Lung (tissue), 12 donors: ENCODE data around the gene PLEKHM3. TPM values are rescaled to one million over a fixed set of nuclear protein-coding genes. Genes with fewer than 3 reads are reported as not detected.

Experiments used
- ATAC-seq: fragments of 200-7000 bp; cut with Tn5 transposase; one replicate; pipeline ENCODE4 v1.9.1; 2020; ENCODE audit warnings: moderate number of reproducible peaks; ENCODE audit not compliant: insufficient read depth, low FRiP score
- DNase-seq, 3 donors: peaks; one replicate each; pipeline ENCODE4 v3.0.0-alpha.2; 2013 to 2017
- H3K27ac ChIP-seq, 2 donors: one replicate each; pipeline ENCODE4 v1.5.1; 2013; ENCODE audit warnings: mild to moderate bottlenecking in 2 of 2, moderate library complexity in 2 of 2, control low read depth in 1 of 2, inconsistent platforms in 1 of 2, low read depth in 1 of 2, low read length in 1 of 2
- H3K27me3 ChIP-seq, 3 donors: one replicate each; pipeline ENCODE4 v1.5.1; 2013; ENCODE audit warnings: low read length in 2 of 3; ENCODE audit not compliant: control insufficient read depth in 3 of 3, insufficient read depth in 3 of 3
- H3K36me3 ChIP-seq, 4 donors: one replicate each; pipeline ENCODE4 v1.5.1; 2013; ENCODE audit warnings: low read length in 4 of 4, mild to moderate bottlenecking in 1 of 4, moderate library complexity in 1 of 4; ENCODE audit not compliant: control insufficient read depth in 4 of 4, insufficient read depth in 4 of 4
- H3K4me1 ChIP-seq, 5 donors: one replicate each; pipeline ENCODE4 v1.5.1; 2013; ENCODE audit warnings: low read length in 5 of 5, mild to moderate bottlenecking in 2 of 5, moderate library complexity in 1 of 5; ENCODE audit not compliant: control insufficient read depth in 5 of 5, insufficient read depth in 5 of 5
- H3K4me3 ChIP-seq: one replicate; pipeline ENCODE4 v1.5.1; 2013; ENCODE audit warnings: mild to moderate bottlenecking, control low read depth, moderate library complexity
- H3K9ac ChIP-seq, 2 donors: one replicate each; pipeline ENCODE4 v1.5.1; 2013; ENCODE audit warnings: low read length in 2 of 2, control low read depth in 1 of 2; ENCODE audit not compliant: insufficient read depth in 1 of 2
- H3K9me3 ChIP-seq, 4 donors: one replicate each; pipeline ENCODE4 v1.5.1; 2013; ENCODE audit warnings: low read length in 3 of 4, mild to moderate bottlenecking in 1 of 4, moderate library complexity in 1 of 4; ENCODE audit not compliant: control insufficient read depth in 4 of 4, insufficient read depth in 3 of 4
- CTCF ChIP-seq: IDR thresholded peaks from 2 replicates; pipeline ENCODE4 v1.5.1; 2012; ENCODE audit warnings: mild to moderate bottlenecking; ENCODE audit errors: control extremely low read depth, extremely low read depth
- WGBS, 2 donors: extraction: QIAGEN DNeasy Blood & Tissue Kit; methylation state at CpG; one replicate each; pipeline ENCODE4 v1.1.7; 2013; 5-methylcytosine and 5-hydroxymethylcytosine counted together
- polyA plus RNA-seq, 2 donors: library from polyadenylated mRNA; stranded (reverse); fragments of 200-250 nt; gene quantifications; one replicate each; pipeline ENCODE4 v1.2.1, GENCODE V29; 2013
- total RNA-seq, 2 donors: library from RNA; depleted of rRNA in 1 of 2; stranded (reverse); fragments of >200 nt in 1 of 2; gene quantifications; one replicate each; pipeline ENCODE4 v1.2.1, GENCODE V29; 2014 to 2021
- donor health status: control.
- donor health status: control.
- donor health status: Bipolar disorder and iron deficiency.
- donor health status: healthy.
- donor health status: DM: yes; HTN: yes; CAD: no.

PLEKHM3 gene
- total and polyA plus RNA-seq, 4 donors: 5.6 to 32.9 (median 12.4) TPM

GRCh38 chr2:208010506-208010905 lies 14.8 kb downstream of the PLEKHM3 start:
- DNase-seq (no peak), ATAC-seq (no peak)
- Histone ChIP-seq H3K36me3 (no peaks in the 10 kb centered on the region), H3K27me3 (no peaks in the 10 kb centered on the region), H3K27ac (peak overlapping the region in 1 of 2 donors; percentile 6), H3K4me3 (no peak overlapping the region), H3K9me3 (no peaks in the 10 kb centered on the region), H3K4me1 (peaks cover 0 to 31% (median 0%) of the 10 kb centered on the region in 5 donors), H3K9ac (no peak overlapping the region)
- TF ChIP-seq CTCF: no peak

DNA sequence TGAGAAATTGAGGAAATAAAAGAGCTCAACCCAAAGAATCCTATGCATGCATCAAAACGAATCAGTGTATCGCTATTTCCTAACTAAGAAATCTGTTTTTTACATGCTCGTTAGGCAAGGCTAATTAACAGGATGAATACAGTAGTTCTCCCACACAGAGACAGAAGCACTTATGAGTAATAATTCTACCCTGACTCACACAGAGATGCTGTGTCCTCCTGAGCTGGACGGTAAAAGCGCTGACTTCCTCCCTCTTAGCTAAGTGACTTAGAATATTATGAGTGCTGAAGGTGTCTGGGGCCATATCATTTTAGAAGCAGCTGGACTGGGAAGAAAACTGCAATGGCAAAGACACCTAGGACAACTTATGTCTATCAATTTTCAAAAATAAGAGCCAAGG lies 18.5 kb downstream of the PLEKHM3 start:
- DNase-seq (no peak), ATAC-seq (no peak)
- H3K27ac ChIP-seq: peak overlapping the region in 1 of 2 donors; percentile 55
- H3K4me1 ChIP-seq: peaks cover 0 to 23% (median 0%) of the 10 kb centered on the region in 5 donors
- no peak overlapping the region for H3K4me3 ChIP-seq
- H3K9ac ChIP-seq: no peak overlapping the region
- no peaks in the 10 kb centered on the region for H3K36me3 ChIP-seq
- no peak for TF ChIP-seq CTCF
- H3K27me3 ChIP-seq: no peaks in the 10 kb centered on the region
- WGBS, 2 donors: 76 to 86% methylated on average over 5 of the region's 5 CpGs
- no peaks in the 10 kb centered on the region for H3K9me3 ChIP-seq

DNA sequence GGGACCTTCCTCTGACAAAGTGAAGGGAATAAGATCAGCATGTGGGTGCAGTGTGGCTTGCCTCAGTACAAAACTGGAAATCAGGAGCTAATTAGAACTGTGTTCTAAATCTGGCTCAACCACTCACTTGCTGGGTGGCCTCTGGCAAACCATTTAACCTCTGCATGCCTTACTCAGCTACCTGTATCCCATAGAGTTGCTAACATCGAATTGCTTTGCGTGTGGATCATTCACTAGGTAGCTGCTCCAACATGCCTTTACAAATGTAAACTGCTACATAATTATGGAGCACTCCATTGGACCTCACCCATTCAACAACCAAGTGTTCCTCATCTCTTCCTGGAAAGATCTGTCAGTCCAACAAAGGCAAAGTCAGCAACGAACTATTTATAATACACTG lies 19.0 kb downstream of the PLEKHM3 start:
- Histone ChIP-seq H3K4me3 (no peak overlapping the region), H3K9me3 (no peaks in the 10 kb centered on the region), H3K9ac (no peak overlapping the region), H3K4me1 (peaks cover 0 to 23% (median 0%) of the 10 kb centered on the region in 5 donors), H3K27ac (peak overlapping the region in 1 of 2 donors; percentile 23), H3K27me3 (no peaks in the 10 kb centered on the region), H3K36me3 (peaks cover 0 to under 1% (median 0%) of the 10 kb centered on the region in 4 donors)
- 89 to 91% methylated on average over 3 of the region's 3 CpGs for WGBS, 2 donors
- DNase-seq: no peak
- no peak for TF ChIP-seq CTCF
- no peak for ATAC-seq

- H3K4me3 ChIP-seq: no peak overlapping the region
Observed at GRCh38 chr2:208001924-208002323, 23.4 kb downstream of the PLEKHM3 start.

More at GRCh38 chr2:208001924-208002323, 23.4 kb downstream of the PLEKHM3 start:
- Histone ChIP-seq H3K4me1 (peaks cover 0 to 12% (median 0%) of the 10 kb centered on the region in 5 donors), H3K9me3 (no peaks in the 10 kb centered on the region), H3K9ac (no peak overlapping the region), H3K27me3 (no peaks in the 10 kb centered on the region), H3K27ac (peak overlapping the region in 1 of 2 donors; percentile 70), H3K36me3 (peaks cover 5 to 14% (median 8%) of the 10 kb centered on the region in 4 donors)
- DNase-seq (no peak), ATAC-seq (no peak)
- WGBS, 2 donors: 55 to 68% methylated on average over 5 of the region's 5 CpGs
- TF ChIP-seq CTCF: no peak
